ENCODE data around the gene MAN1C1. TPM values are rescaled to one million over a fixed set of nuclear protein-coding genes. Genes with fewer than 3 reads are reported as not detected.

The MAN1C1 gene
- total and polyA plus RNA-seq, 2 donors (not counting 3 experiments of a cell fraction or from before 2014, with no cell fraction given): 1.5 to 4.0 TPM

GRCh38 chr1:25645637-25646400 is 29.2 kb downstream of the MAN1C1 start:
- BruUV-seq (replicated peaks): no TSS peak
- H3K27ac ChIP-seq (ENCODE audit: insufficient read depth, low read depth, low read length): no peak overlapping the region
- peaks cover 6% of the 10 kb centered on the region for H3K4me1 ChIP-seq (ENCODE audit: control insufficient read depth, extremely low read depth, insufficient read depth, low read length)
- no peaks in the 10 kb centered on the region for H4K20me1 ChIP-seq (replicated peaks; ENCODE audit: control insufficient read depth, extremely low read depth, insufficient read depth, low read length)
- no peak for DNase-seq (ENCODE audit: low read depth, low spot score)
- no peak overlapping the region for H3K9ac ChIP-seq (replicated peaks; ENCODE audit: extremely low read depth, insufficient read depth, low read length)
- H3K4me2 ChIP-seq (ENCODE audit: insufficient read depth, low read length): no peak overlapping the region
- dilution Hi-C loops (cut with MboI; ENCODE audit: extremely low pct_ligation_motif_present, low sequenced_read_pairs): no loop called here
- no peak overlapping the region for H3K4me3 ChIP-seq (replicated peaks in 1 of 3; ENCODE audit: insufficient read depth in 1 of 3, low read depth in 1 of 3, low read length in 3 of 3)
- POLR2A ChIA-PET: no interaction called here
- H2AFZ ChIP-seq (ENCODE audit: low read depth, low read length): no peak overlapping the region
- no peak for FAIRE-seq
- intact Hi-C loops (cut with micrococcal nuclease): no loop called here
- H3K27me3 ChIP-seq (ENCODE audit: control insufficient read depth in 2 of 2, insufficient read depth in 2 of 2, low read length in 2 of 2): peaks cover 12 to 13% of the 10 kb centered on the region in 2 experiments
- CTCF ChIA-PET: no interaction called here
- H3K9me3 ChIP-seq (replicated peaks; ENCODE audit: control insufficient read depth, insufficient read depth, low read length): no peaks in the 10 kb centered on the region
- H3K79me2 ChIP-seq (ENCODE audit: control insufficient read depth, insufficient read depth, low read length): no peaks in the 10 kb centered on the region
- H3K36me3 ChIP-seq (ENCODE audit: control insufficient read depth in 2 of 2, extremely low read depth in 1 of 2, insufficient read depth in 2 of 2, low read length in 2 of 2): no peaks in the 10 kb centered on the region
- no peaks in the 10 kb centered on the region for H3K9me1 ChIP-seq (replicated peaks; ENCODE audit: control insufficient read depth, extremely low read depth, insufficient read depth, low read length)
- TF ChIP-seq GATA2 (IDR thresholded peaks at IDR 0.05; ENCODE audit: insufficient read depth, insufficient read length, low read depth, low read length): no peak
- TF ChIP-seq EZH2 (IDR thresholded peaks at IDR 0.05; ENCODE audit: borderline replicate concordance, low read depth, low read length, severe bottlenecking): no peak
- no peak for TF ChIP-seq FOS (IDR thresholded peaks at IDR 0.05; ENCODE audit: borderline replicate concordance, insufficient read depth, low read length)
- no peak for TF ChIP-seq POLR2A (IDR thresholded peaks at IDR 0.05; ENCODE audit: low read depth, low read length)
- no peak for TF ChIP-seq MYC (IDR thresholded peaks at IDR 0.05; ENCODE audit: low read depth, low read length)
- no peak for TF ChIP-seq POLR2AphosphoS5 (IDR thresholded peaks at IDR 0.05; ENCODE audit: insufficient read depth, low read depth, low read length)

DNA sequence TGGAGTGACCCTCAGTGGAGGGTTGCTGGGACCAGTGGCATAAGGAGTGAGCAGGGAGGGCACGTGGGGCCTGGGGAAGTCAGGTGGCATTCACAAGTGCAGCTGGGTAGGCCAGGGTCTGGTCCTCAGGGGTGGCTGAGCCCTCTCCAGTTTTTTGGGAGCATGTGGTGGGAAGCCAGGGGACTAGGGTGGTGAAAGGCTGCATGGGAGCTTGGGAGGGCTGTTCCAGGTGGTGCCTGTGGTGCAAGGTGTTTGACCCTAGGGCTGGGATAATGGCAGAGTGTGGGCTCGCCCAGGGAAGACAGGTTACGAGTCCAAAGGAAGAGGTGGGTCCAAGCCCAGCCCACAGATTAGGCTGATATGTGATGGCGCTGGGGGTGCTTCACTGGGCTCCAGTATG is 30.5 kb downstream of the MAN1C1 start:
- H3K27ac ChIP-seq (ENCODE audit: insufficient read depth, low read depth, low read length): no peak overlapping the region
- no peak overlapping the region for H3K4me2 ChIP-seq (ENCODE audit: insufficient read depth, low read length)
- no peak for FAIRE-seq
- no peak overlapping the region for H3K4me3 ChIP-seq (replicated peaks in 1 of 3; ENCODE audit: insufficient read depth in 1 of 3, low read depth in 1 of 3, low read length in 3 of 3)
- H3K36me3 ChIP-seq (ENCODE audit: control insufficient read depth in 2 of 2, extremely low read depth in 1 of 2, insufficient read depth in 2 of 2, low read length in 2 of 2): no peaks in the 10 kb centered on the region
- no peak overlapping the region for H3K9ac ChIP-seq (replicated peaks; ENCODE audit: extremely low read depth, insufficient read depth, low read length)
- no peaks in the 10 kb centered on the region for H3K9me3 ChIP-seq (replicated peaks; ENCODE audit: control insufficient read depth, insufficient read depth, low read length)
- ChIA-PET POLR2A (no interaction called here), CTCF (no interaction called here)
- no peaks in the 10 kb centered on the region for H3K79me2 ChIP-seq (ENCODE audit: control insufficient read depth, insufficient read depth, low read length)
- H3K27me3 ChIP-seq (ENCODE audit: control insufficient read depth in 2 of 2, insufficient read depth in 2 of 2, low read length in 2 of 2): peaks cover 2 to 3% of the 10 kb centered on the region in 2 experiments
- DNase-seq (ENCODE audit: low read depth, low spot score): no peak
- H3K9me1 ChIP-seq (replicated peaks; ENCODE audit: control insufficient read depth, extremely low read depth, insufficient read depth, low read length): no peaks in the 10 kb centered on the region
- intact Hi-C loops (cut with micrococcal nuclease) (no loop called here), dilution Hi-C loops (cut with MboI; ENCODE audit: extremely low pct_ligation_motif_present, low sequenced_read_pairs) (no loop called here)
- peaks cover 5% of the 10 kb centered on the region for H3K4me1 ChIP-seq (ENCODE audit: control insufficient read depth, extremely low read depth, insufficient read depth, low read length)
- H2AFZ ChIP-seq (ENCODE audit: low read depth, low read length): no peak overlapping the region
- BruUV-seq (replicated peaks): no TSS peak
- no peaks in the 10 kb centered on the region for H4K20me1 ChIP-seq (replicated peaks; ENCODE audit: control insufficient read depth, extremely low read depth, insufficient read depth, low read length)
- no peak for TF ChIP-seq CTCF (IDR thresholded peaks at IDR 0.05; ENCODE audit: extremely low read depth in 1 of 2, insufficient read depth in 1 of 2, low read depth in 1 of 2, low read length in 2 of 2)
- no peak for TF ChIP-seq MYC (IDR thresholded peaks at IDR 0.05; ENCODE audit: low read depth, low read length)
- TF ChIP-seq, protein P1, sequence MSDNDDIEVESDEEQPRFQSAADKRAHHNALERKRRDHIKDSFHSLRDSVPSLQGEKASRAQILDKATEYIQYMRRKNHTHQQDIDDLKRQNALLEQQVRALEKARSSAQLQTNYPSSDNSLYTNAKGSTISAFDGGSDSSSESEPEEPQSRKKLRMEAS (IDR thresholded peaks at IDR 0.05; ENCODE audit: insufficient read depth, insufficient read length): no peak
- TF ChIP-seq POLR2AphosphoS5 (IDR thresholded peaks at IDR 0.05; ENCODE audit: insufficient read depth, low read depth, low read length): no peak
- no peak for TF ChIP-seq EZH2 (IDR thresholded peaks at IDR 0.05; ENCODE audit: borderline replicate concordance, low read depth, low read length, severe bottlenecking)
- TF ChIP-seq JUN (IDR thresholded peaks at IDR 0.05; ENCODE audit: borderline replicate concordance, insufficient read depth, insufficient read length, low read depth): no peak
- no peak for TF ChIP-seq POLR2A (IDR thresholded peaks at IDR 0.05; ENCODE audit: low read depth, low read length)
- no peak for TF ChIP-seq FOS (IDR thresholded peaks at IDR 0.05; ENCODE audit: borderline replicate concordance, insufficient read depth, low read length)
- no peak for TF ChIP-seq GATA2 (IDR thresholded peaks at IDR 0.05; ENCODE audit: insufficient read depth, insufficient read length, low read depth, low read length)

Measured in endothelial cell of umbilical vein (primary cell).